HCT116 (cell line): ENCODE data around the gene APBA3. TPM values are rescaled to one million over a fixed set of nuclear protein-coding genes. Genes with fewer than 3 reads are reported as not detected.

Experiments used
- ATAC-seq: fragments of 200-7000 bp; cut with Tn5 transposase; 2 replicates; pipeline ENCODE4 v1.9.1; 2020; ENCODE audit warnings: mild to moderate bottlenecking, moderate library complexity
- BruUV-seq: library from RNA; stranded (reverse); fragments of 400-500 nt; replicated peaks from 2 replicates; lab custom pipeline; 2021; lab: Mats Ljungman, UMichigan
- CTCF ChIA-PET: fragments of 300-600 bp; sonication (Branson Sonifier 250); formaldehyde crosslinking; loops from one replicate; lab custom pipeline; 2021; ENCODE audit warnings: antibody characterized with exemption; lab: Charles Lee
- POLR2A ChIA-PET: fragments of 300-600, 350-600 bp; sonication (Branson Sonifier 250); formaldehyde crosslinking; loops from one replicate; lab custom pipeline; 2021; ENCODE audit warnings: antibody characterized with exemption; lab: Charles Lee
- RAD21 ChIA-PET, 2 experiments: fragments of 300-600 bp; sonication (Branson Sonifier 250); formaldehyde crosslinking; loops; one replicate each; lab custom pipeline; 2023; ENCODE audit warnings: low total read pairs in 2 of 2; ENCODE audit not compliant: uncharacterized antibody in 2 of 2, unreplicated experiment in 2 of 2, low non-redundant PET in 1 of 2; lab: Charles Lee
- DNase-seq: peaks from one replicate; pipeline ENCODE4 v3.0.0-alpha.2; 2010; ENCODE audit warnings: low read depth, low spot score
- H2AFZ ChIP-seq: fragments of 200-600 bp; shearing (Covaris generic), sonication (generic); 2 replicates; pipeline ENCODE4 v1.6.1; 2017; ENCODE audit warnings: low read depth, mixed run types, mixed read lengths, antibody characterized with exemption, low read length; ENCODE audit not compliant: poor library complexity, severe bottlenecking
- H3K27ac ChIP-seq: 2 replicates; pipeline ENCODE4 v1.5.1; 2012; ENCODE audit warnings: low read depth, low read length
- H3K27me3 ChIP-seq: fragments of 200-600 bp; sonication (generic); 2 replicates; pipeline ENCODE4 v1.6.1; 2016; ENCODE audit warnings: mixed run types, low read length, mixed read lengths; ENCODE audit not compliant: insufficient read depth
- H3K36me3 ChIP-seq, 2 experiments: fragments of 200-500 bp in 1 of 2; fragments of 200-600 bp in 1 of 2; sonication (Bioruptor generic) in 1 of 2; sonication (generic) in 1 of 2; 2 replicates each; pipeline versions ENCODE4 v1.5.1 to v1.6.1; 2014 to 2016; ENCODE audit warnings: low read length in 2 of 2, inconsistent platforms in 1 of 2, mixed read lengths in 1 of 2, mixed run types in 1 of 2; ENCODE audit not compliant: insufficient read depth in 2 of 2, control insufficient read depth in 1 of 2
- H3K4me1 ChIP-seq, 2 experiments: fragments of 200-600 bp in 1 of 2; sonication (generic) in 1 of 2; 2 replicates each; pipeline versions ENCODE4 v1.5.1 to v1.6.1; 2012 to 2017; ENCODE audit warnings: low read length in 2 of 2, inconsistent platforms in 1 of 2, mild to moderate bottlenecking in 1 of 2, mixed read lengths in 1 of 2, mixed run types in 1 of 2, moderate library complexity in 1 of 2; ENCODE audit not compliant: insufficient read depth in 2 of 2, control insufficient read depth in 1 of 2
- H3K4me2 ChIP-seq: fragments of 200-600 bp; sonication (generic); 2 replicates; pipeline ENCODE4 v1.6.1; 2017; ENCODE audit warnings: mixed run types, low read length, mixed read lengths
- H3K4me3 ChIP-seq, 2 experiments: fragments of 200-600 bp in 1 of 2; sonication (generic) in 1 of 2; replicated peaks in 1 of 2; 2 replicates each; pipeline ENCODE4 v1.5.1; 2011 to 2016; ENCODE audit warnings: low read length in 2 of 2, control low read depth in 1 of 2, low read depth in 1 of 2, mild to moderate bottlenecking in 1 of 2, mixed read lengths in 1 of 2, mixed run types in 1 of 2
- H3K79me2 ChIP-seq: fragments of 200-600 bp; sonication (generic); 2 replicates; pipeline ENCODE4 v1.6.1; 2017; ENCODE audit warnings: mild to moderate bottlenecking, mixed run types, low read length, moderate library complexity, mixed read lengths; ENCODE audit not compliant: insufficient read depth
- H3K9ac ChIP-seq: fragments of 200-600 bp; sonication (generic); 2 replicates; pipeline ENCODE4 v1.6.1; 2016; ENCODE audit warnings: low read length, mixed read lengths
- H3K9me2 ChIP-seq: fragments of 200-600 bp; sonication (generic), shearing (Covaris generic); 2 replicates; pipeline ENCODE4 v1.6.1; 2017; ENCODE audit warnings: mixed run types, mild to moderate bottlenecking, moderate library complexity; ENCODE audit not compliant: insufficient read depth
- H3K9me3 ChIP-seq, 2 experiments: fragments of 200-500 bp in 1 of 2; fragments of 200-600 bp in 1 of 2; sonication (Bioruptor generic) in 1 of 2; sonication (generic) in 1 of 2; 2 replicates each; pipeline ENCODE4 v1.6.1; 2014 to 2017; ENCODE audit warnings: low read length in 2 of 2, mixed read lengths in 2 of 2, inconsistent platforms in 1 of 2, low read depth in 1 of 2, mild to moderate bottlenecking in 1 of 2, mixed run types in 1 of 2, moderate library complexity in 1 of 2; ENCODE audit not compliant: control insufficient read depth in 1 of 2, insufficient read depth in 1 of 2
- H4K20me1 ChIP-seq: fragments of 200-600 bp; sonication (generic), shearing (Covaris generic); 2 replicates; pipeline ENCODE4 v1.6.1; 2017; ENCODE audit warnings: mixed run types, mild to moderate bottlenecking, moderate library complexity; ENCODE audit not compliant: insufficient read depth
- ATF3 ChIP-seq: IDR thresholded peaks from 2 replicates; pipeline ENCODE4 v1.6.1; 2012
- CEBPB ChIP-seq: IDR thresholded peaks from 2 replicates; pipeline ENCODE4 v1.6.1; 2012; ENCODE audit warnings: low read depth
- CTCF ChIP-seq, 3 experiments: fragments of 200-600 bp in 1 of 3; sonication (generic) in 1 of 3; IDR thresholded peaks in 2 of 3; conservative IDR thresholded peaks in 1 of 3; 2 replicates each; pipeline ENCODE4 v1.5.1; 2012 to 2017; ENCODE audit warnings: low read depth in 2 of 3, low read length in 2 of 3, antibody characterized with exemption in 1 of 3, borderline replicate concordance in 1 of 3, control low read depth in 1 of 3, mild to moderate bottlenecking in 1 of 3, mixed read lengths in 1 of 3, mixed run types in 1 of 3, moderate library complexity in 1 of 3; ENCODE audit not compliant: insufficient read depth in 1 of 3
- EGR1 ChIP-seq: IDR thresholded peaks from 2 replicates; pipeline ENCODE4 v1.6.1; 2012; ENCODE audit warnings: low read depth
- ELF1 ChIP-seq: IDR thresholded peaks from 2 replicates; pipeline ENCODE4 v1.6.1; 2012; ENCODE audit warnings: low read depth, borderline replicate concordance
- FOSL1 ChIP-seq: IDR thresholded peaks from 2 replicates; pipeline ENCODE4 v1.6.1; 2012; ENCODE audit warnings: low read depth
- JUND ChIP-seq: IDR thresholded peaks from 2 replicates; pipeline ENCODE4 v1.6.1; 2012
- POLR2A ChIP-seq: IDR thresholded peaks from 2 replicates; pipeline ENCODE4 v1.7.0; 2011; ENCODE audit warnings: borderline replicate concordance; ENCODE audit not compliant: insufficient read depth, insufficient read length; ENCODE audit errors: extremely low read depth
- POLR2AphosphoS5 ChIP-seq: IDR thresholded peaks from 2 replicates; pipeline ENCODE4 v1.6.1; 2011; ENCODE audit warnings: mild to moderate bottlenecking, low read depth, low read length, moderate library complexity
- RAD21 ChIP-seq: IDR thresholded peaks from 2 replicates; pipeline ENCODE4 v1.6.1; 2012; ENCODE audit warnings: low read depth, mild to moderate bottlenecking
- SIN3A ChIP-seq: IDR thresholded peaks from 2 replicates; pipeline ENCODE4 v1.6.1; 2012; ENCODE audit warnings: low read depth
- SP1 ChIP-seq: IDR thresholded peaks from 2 replicates; pipeline ENCODE4 v1.6.1; 2012; ENCODE audit warnings: low read depth
- SRF ChIP-seq: IDR thresholded peaks from 2 replicates; pipeline ENCODE4 v1.6.1; 2012; ENCODE audit warnings: low read depth
- TCF7L2 ChIP-seq: IDR thresholded peaks from 2 replicates; pipeline ENCODE4 v1.7.0; 2011; ENCODE audit warnings: borderline replicate concordance, inconsistent platforms; ENCODE audit not compliant: insufficient read depth, insufficient read length; ENCODE audit errors: extremely low read depth
- ZFX ChIP-seq: fragments of 450-650 bp; IDR thresholded peaks from 2 replicates; pipeline ENCODE4 v1.6.1; 2017
- ZNF274 ChIP-seq: fragments of 200-500 bp; sonication (Bioruptor generic); IDR thresholded peaks from 2 replicates; pipeline ENCODE4 v1.6.1; 2014; ENCODE audit warnings: mild to moderate bottlenecking, low read depth, low read length, inconsistent platforms
- intact Hi-C: fragments of 100-400 bp; cut with micrococcal nuclease; formaldehyde crosslinking; loops from 2 replicates; pipeline ENCODE4 v1.10.0; 2022
- total RNA-seq: library from RNA; stranded (reverse); gene quantifications from one replicate; pipeline ENCODE4 v1.2.1, GENCODE V29; 2021; ENCODE audit not compliant: unreplicated experiment
- TF ChIP-seq, protein P1 (sequence below): IDR thresholded peaks from 2 replicates; pipeline ENCODE4 v1.6.1; 2011; ENCODE audit warnings: mild to moderate bottlenecking, low read length, moderate library complexity; ENCODE audit not compliant: insufficient replicate concordance; ENCODE audit errors: extremely low read depth

The APBA3 gene
- total RNA-seq, 1 experiment from 2014 or later = 29.5 TPM

GRCh38 chr19:3804429-3804828 is 42.9 kb upstream of the APBA3 start (continued):
- no peak for TF ChIP-seq CTCF (IDR thresholded peaks at IDR 0.05 in 2 of 3, conservative IDR thresholded peaks at IDR 0.05 in 1 of 3; ENCODE audit: borderline replicate concordance in 1 of 3, insufficient read depth in 1 of 3, low read depth in 2 of 3, low read length in 2 of 3)
- TF ChIP-seq SRF = no peak
- no peak for TF ChIP-seq FOSL1
- no peak for TF ChIP-seq SIN3A
- TF ChIP-seq ZFX = no peak
- TF ChIP-seq TCF7L2 = no peak
- TF ChIP-seq CEBPB = no peak
- no peak for TF ChIP-seq POLR2A
- TF ChIP-seq POLR2AphosphoS5 = no peak
- TF ChIP-seq ZNF274 = no peak
- TF ChIP-seq EGR1 = no peak
- TF ChIP-seq SP1 = no peak

DNA sequence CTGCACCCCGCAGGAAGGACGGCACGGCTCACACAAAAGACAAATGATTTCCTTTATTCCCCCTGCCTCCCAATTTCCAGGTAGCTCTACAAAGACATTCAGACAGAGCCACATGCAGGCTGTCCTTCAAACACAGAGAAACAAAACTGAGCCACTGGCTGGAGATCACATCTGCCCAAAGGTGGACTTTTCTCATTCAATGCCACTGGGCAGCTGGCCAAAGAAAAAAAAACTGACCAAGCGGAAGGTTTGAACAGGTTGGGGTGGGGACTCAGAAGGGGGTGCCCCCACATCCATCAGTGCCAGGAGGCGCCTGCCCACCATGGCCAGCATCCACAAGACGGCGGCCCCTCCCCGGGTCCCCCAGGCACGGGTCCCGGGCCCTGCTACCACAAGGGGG is 42.5 kb upstream of the APBA3 start:
- Histone ChIP-seq H3K9me2 (no peaks in the 10 kb centered on the region), H3K4me1 (no peaks in the 10 kb centered on the region), H2AFZ (no peak overlapping the region), H4K20me1 (no peaks in the 10 kb centered on the region), H3K9ac (no peak overlapping the region), H3K9me3 (peaks cover 0 to 5% of the 10 kb centered on the region in 2 experiments; a peak in 2 of 4 replicates), H3K4me2 (no peak overlapping the region), H3K27ac (no peak overlapping the region), H3K36me3 (no peaks in the 10 kb centered on the region), H3K27me3 (no peaks in the 10 kb centered on the region), H3K79me2 (no peaks in the 10 kb centered on the region), H3K4me3 (no peak overlapping the region)
- ChIA-PET CTCF (no interaction called here), RAD21 (no interaction called here), POLR2A (no interaction called here)
- DNase-seq (no peak), ATAC-seq (no peak)
- no peak for TF ChIP-seq SIN3A
- TF ChIP-seq ATF3 = no peak
- TF ChIP-seq, protein P1, sequence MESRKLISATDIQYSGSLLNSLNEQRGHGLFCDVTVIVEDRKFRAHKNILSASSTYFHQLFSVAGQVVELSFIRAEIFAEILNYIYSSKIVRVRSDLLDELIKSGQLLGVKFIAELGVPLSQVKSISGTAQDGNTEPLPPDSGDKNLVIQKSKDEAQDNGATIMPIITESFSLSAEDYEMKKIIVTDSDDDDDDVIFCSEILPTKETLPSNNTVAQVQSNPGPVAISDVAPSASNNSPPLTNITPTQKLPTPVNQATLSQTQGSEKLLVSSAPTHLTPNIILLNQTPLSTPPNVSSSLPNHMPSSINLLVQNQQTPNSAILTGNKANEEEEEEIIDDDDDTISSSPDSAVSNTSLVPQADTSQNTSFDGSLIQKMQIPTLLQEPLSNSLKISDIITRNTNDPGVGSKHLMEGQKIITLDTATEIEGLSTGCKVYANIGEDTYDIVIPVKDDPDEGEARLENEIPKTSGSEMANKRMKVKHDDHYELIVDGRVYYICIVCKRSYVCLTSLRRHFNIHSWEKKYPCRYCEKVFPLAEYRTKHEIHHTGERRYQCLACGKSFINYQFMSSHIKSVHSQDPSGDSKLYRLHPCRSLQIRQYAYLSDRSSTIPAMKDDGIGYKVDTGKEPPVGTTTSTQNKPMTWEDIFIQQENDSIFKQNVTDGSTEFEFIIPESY = no peak
- TF ChIP-seq FOSL1 = no peak
- TF ChIP-seq ZNF274 = no peak
- no peak for TF ChIP-seq TCF7L2
- TF ChIP-seq ZFX = no peak
- no peak for TF ChIP-seq POLR2A
- no peak for TF ChIP-seq SRF
- no peak for TF ChIP-seq JUND
- TF ChIP-seq ELF1 = no peak
- no peak for TF ChIP-seq EGR1
- no peak for TF ChIP-seq RAD21
- intact Hi-C loops = no loop called here
- BruUV-seq = no TSS peak
